ENCODE measurements around the gene SMARCA2. TPM values are rescaled to one million over a fixed set of nuclear protein-coding genes. Genes with fewer than 3 reads are reported as not detected.

The SMARCA2 gene
- polyA plus RNA-seq, 2 of the 4 experiments (the other 2 are of a cell fraction): 28.7 to 33.0 TPM

DNA sequence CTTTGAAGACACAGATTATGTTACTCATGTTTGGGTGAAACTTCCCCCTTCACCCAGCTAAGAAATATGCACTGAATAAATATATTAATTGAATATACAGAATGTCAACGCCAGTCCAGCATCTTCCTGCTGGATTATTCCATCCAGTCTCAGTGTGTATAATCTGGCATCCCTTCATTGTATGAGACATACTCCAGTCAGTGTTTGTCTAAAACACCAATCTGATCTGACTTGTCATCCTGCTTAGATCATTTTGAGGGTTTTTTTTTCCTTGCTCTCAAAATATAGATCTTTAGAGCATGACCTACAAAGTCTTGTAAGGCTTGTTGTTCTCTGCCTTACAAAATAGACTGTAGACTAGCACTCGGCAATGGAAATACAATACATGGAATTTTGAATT lies 195.1 kb downstream of the SMARCA2 start:
- ChIA-PET POLR2A (no interaction called here), CTCF (no interaction called here)
- TF ChIP-seq SMC3 (IDR thresholded peaks at IDR 0.05): no peak
- TF ChIP-seq KDM1A (IDR thresholded peaks at IDR 0.05; ENCODE audit: low read depth): no peak
- TF ChIP-seq ESRRA (IDR thresholded peaks at IDR 0.05; ENCODE audit: borderline replicate concordance, low read length): no peak
- TF ChIP-seq HEYL (CRISPR knock-in tag; IDR thresholded peaks at IDR 0.05): no peak
- TF ChIP-seq TP53 (CRISPR knock-in tag; IDR thresholded peaks at IDR 0.05): no peak
- TF ChIP-seq HOXB13 (CRISPR knock-in tag; IDR thresholded peaks at IDR 0.05; ENCODE audit: low read depth): no peak
- TF ChIP-seq MAZ (IDR thresholded peaks at IDR 0.05; ENCODE audit: borderline replicate concordance, low read depth, low read length): no peak
- no peak for TF ChIP-seq CBX8 (IDR thresholded peaks at IDR 0.05)
- TF ChIP-seq, protein P1, sequence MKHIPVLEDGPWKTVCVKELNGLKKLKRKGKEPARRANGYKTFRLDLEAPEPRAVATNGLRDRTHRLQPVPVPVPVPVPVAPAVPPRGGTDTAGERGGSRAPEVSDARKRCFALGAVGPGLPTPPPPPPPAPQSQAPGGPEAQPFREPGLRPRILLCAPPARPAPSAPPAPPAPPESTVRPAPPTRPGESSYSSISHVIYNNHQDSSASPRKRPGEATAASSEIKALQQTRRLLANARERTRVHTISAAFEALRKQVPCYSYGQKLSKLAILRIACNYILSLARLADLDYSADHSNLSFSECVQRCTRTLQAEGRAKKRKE (CRISPR knock-in tag; IDR thresholded peaks at IDR 0.05; ENCODE audit: low read depth): no peak
- TF ChIP-seq FOSB (CRISPR knock-in tag; IDR thresholded peaks at IDR 0.05): no peak
- TF ChIP-seq NFE2L2 (conservative IDR thresholded peaks at IDR 0.05; ENCODE audit: low read length): no peak
- no peak for TF ChIP-seq ZFP36 (IDR thresholded peaks at IDR 0.05; ENCODE audit: borderline replicate concordance, partially characterized antibody)
- no peak for TF ChIP-seq JUN (IDR thresholded peaks at IDR 0.05)
- TF ChIP-seq FOXS1 (CRISPR knock-in tag; IDR thresholded peaks at IDR 0.05): no peak
- TF ChIP-seq, protein P2, sequence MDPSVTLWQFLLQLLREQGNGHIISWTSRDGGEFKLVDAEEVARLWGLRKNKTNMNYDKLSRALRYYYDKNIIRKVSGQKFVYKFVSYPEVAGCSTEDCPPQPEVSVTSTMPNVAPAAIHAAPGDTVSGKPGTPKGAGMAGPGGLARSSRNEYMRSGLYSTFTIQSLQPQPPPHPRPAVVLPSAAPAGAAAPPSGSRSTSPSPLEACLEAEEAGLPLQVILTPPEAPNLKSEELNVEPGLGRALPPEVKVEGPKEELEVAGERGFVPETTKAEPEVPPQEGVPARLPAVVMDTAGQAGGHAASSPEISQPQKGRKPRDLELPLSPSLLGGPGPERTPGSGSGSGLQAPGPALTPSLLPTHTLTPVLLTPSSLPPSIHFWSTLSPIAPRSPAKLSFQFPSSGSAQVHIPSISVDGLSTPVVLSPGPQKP (IDR thresholded peaks at IDR 0.05; ENCODE audit: low read depth, low read length): no peak
- TF ChIP-seq SREBF2 (IDR thresholded peaks at IDR 0.05): no peak
- DNase-seq (ENCODE audit: low read depth in 1 of 2, low spot score in 1 of 2) (no peak), ATAC-seq (no peak), FAIRE-seq (no peak)
- Histone ChIP-seq H3K4me2 (no peak overlapping the region), H3K4me1 (no peaks in the 10 kb centered on the region), H3K4me3 (no peak overlapping the region), H3K27ac (no peak overlapping the region), H3K9me3 (no peaks in the 10 kb centered on the region)
- WGBS (ENCODE audit: missing lambda C conversion rate): 45% methylated on average over 2 of the region's 2 CpGs

- no peak overlapping the region for H3K4me2 ChIP-seq
- 66% methylated on average over 6 of the region's 6 CpGs for WGBS (ENCODE audit: missing lambda C conversion rate)
- ATAC-seq (no peak), FAIRE-seq (no peak), DNase-seq (ENCODE audit: low read depth in 1 of 2, low spot score in 1 of 2) (no peak)
- H3K27ac ChIP-seq: no peak overlapping the region
- H3K4me1 ChIP-seq: no peaks in the 10 kb centered on the region
- ChIA-PET POLR2A (no interaction called here), CTCF (no interaction called here)
- no peaks in the 10 kb centered on the region for H3K9me3 ChIP-seq
- no peak overlapping the region for H3K4me3 ChIP-seq
- no peak for TF ChIP-seq ZNF302 (CRISPR knock-in tag; IDR thresholded peaks at IDR 0.05)
- no peak for TF ChIP-seq RARB (CRISPR knock-in tag; IDR thresholded peaks at IDR 0.05)
- TF ChIP-seq ESRRA (IDR thresholded peaks at IDR 0.05; ENCODE audit: borderline replicate concordance, low read length): no peak
- no peak for TF ChIP-seq RAD21 (conservative IDR thresholded peaks at IDR 0.05 in 1 of 2, IDR thresholded peaks at IDR 0.05 in 1 of 2)
- TF ChIP-seq FOSL2 (IDR thresholded peaks at IDR 0.05): no peak
- TF ChIP-seq FOSL2 (CRISPR knock-in tag; IDR thresholded peaks at IDR 0.05): no peak
- TF ChIP-seq TFCP2L1 (CRISPR knock-in tag; IDR thresholded peaks at IDR 0.05): no peak
- TF ChIP-seq HOXB5 (CRISPR knock-in tag; IDR thresholded peaks at IDR 0.05): no peak
- TF ChIP-seq, protein P3, sequence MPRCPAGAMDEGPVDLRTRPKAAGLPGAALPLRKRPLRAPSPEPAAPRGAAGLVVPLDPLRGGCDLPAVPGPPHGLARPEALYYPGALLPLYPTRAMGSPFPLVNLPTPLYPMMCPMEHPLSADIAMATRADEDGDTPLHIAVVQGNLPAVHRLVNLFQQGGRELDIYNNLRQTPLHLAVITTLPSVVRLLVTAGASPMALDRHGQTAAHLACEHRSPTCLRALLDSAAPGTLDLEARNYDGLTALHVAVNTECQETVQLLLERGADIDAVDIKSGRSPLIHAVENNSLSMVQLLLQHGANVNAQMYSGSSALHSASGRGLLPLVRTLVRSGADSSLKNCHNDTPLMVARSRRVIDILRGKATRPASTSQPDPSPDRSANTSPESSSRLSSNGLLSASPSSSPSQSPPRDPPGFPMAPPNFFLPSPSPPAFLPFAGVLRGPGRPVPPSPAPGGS (IDR thresholded peaks at IDR 0.05): no peak
- TF ChIP-seq RFX5 (IDR thresholded peaks at IDR 0.05): no peak
- TF ChIP-seq, protein P1 (CRISPR knock-in tag; IDR thresholded peaks at IDR 0.05; ENCODE audit: low read depth): no peak
- no peak for TF ChIP-seq JUN (IDR thresholded peaks at IDR 0.05)
- TF ChIP-seq POLR2A (IDR thresholded peaks at IDR 0.05; ENCODE audit: low read length): no peak
These were observed 198.8 kb downstream of the SMARCA2 start for GRCh38 chr9:2213830-2214468.

All from A549 (cell line).